ENCODE data around the gene NINL.

NINL gene

DNA sequence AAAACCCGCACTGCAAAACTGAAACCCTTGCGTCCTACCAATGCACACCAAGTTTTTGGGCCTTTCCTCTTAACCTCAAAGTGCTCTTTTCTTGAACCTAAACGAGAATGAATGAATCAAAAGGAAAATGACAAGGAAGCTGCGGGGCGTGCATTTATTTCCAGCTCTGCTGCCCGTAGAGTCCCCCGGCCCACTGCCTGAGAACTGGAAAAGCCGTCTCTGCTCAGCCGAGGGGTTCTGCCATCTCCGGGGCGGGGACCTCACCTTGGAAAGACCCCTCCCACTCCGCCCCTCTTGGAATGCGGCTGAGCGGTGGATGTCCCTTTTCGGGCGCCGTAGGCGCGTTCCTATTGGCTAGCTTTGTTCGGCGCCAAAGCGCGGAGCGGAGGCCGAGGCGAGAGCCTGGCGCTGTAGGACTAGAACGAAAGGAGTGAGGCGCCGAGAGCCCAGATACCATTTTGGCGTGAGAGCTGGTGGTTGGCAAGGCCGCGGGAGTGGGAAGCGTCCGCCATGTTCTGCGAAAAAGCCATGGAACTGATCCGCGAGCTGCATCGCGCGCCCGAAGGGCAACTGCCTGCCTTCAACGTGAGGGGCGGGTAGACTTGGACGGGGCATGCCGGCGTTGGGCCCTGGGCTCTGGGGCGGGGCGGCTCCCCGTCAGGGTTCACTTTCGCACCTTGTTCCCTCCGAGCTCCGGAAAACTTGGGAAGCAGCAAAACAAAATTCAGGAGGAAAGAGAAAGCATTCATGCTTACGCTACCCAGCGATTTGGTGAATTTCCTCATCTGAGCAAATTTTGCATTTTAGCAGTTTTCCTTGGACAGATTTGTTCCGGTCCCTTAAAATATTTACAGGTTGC, 177.8 kb downstream of the NINL start, which contains the start of gene GINS1:
Gene GINS1 (plus strand): TSS at position 363 of the 859 bp plus-strand sequence. CDS start 148 bp downstream, at position 511.
- DNase-seq (ENCODE audit: low spot score) = peak; percentile 97

Data from D341Med (cell line).